BE2C (cell line): ENCODE data around the gene AMDHD2.
"Not testable (repeated sequence)": the region's sequence is repeated elsewhere in the genome, so short reads cannot be mapped to it uniquely, and the experiment has no call there.

Experiments used
- DNase-seq: peaks from one replicate; pipeline ENCODE4 v3.0.0-alpha.2; 2020
- H3K27me3 ChIP-seq: fragments of 250-450 bp; sonication (Bioruptor Pico); 2 replicates; pipeline ENCODE4 v1.5.1; 2020; ENCODE audit warnings: mild to moderate bottlenecking
- H3K36me3 ChIP-seq: fragments of 250-450 bp; sonication (Bioruptor Pico); 2 replicates; pipeline ENCODE4 v1.5.1; 2020; ENCODE audit warnings: mild to moderate bottlenecking
- H3K4me1 ChIP-seq: fragments of 250-450 bp; sonication (Bioruptor Pico); 2 replicates; pipeline ENCODE4 v1.5.1; 2020
- H3K4me3 ChIP-seq: 2 replicates; pipeline ENCODE4 v1.5.1; 2011; ENCODE audit warnings: low read depth, low read length
- H3K9me3 ChIP-seq: fragments of 250-450 bp; sonication (Bioruptor Pico); 2 replicates; pipeline ENCODE4 v1.5.1; 2020
- TF ChIP-seq, protein P1 (sequence below): IDR thresholded peaks from 2 replicates; pipeline ENCODE4 v1.5.1; 2012; ENCODE audit warnings: mild to moderate bottlenecking, low read depth, low read length

The AMDHD2 gene

DNA sequence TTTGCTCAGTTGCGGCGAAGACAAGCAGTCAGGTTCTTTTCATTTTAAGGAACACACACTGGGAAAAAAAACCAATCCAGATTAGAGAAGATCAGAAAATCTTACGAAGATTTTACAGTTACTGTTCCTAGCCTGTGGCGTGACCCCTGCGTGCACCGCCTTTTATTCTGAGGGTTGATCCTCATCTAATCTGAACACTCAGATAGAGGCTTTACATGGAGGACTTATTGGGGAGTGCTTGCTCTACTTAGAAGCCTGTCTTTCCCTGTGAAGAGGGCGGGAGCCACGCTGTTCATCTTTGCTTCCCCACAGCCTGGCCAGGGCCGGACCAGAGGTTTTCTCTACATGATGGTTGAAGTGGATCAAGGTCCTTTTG, 43.8 kb upstream of the AMDHD2 start:
- no peak for DNase-seq
- TF ChIP-seq, protein P1, sequence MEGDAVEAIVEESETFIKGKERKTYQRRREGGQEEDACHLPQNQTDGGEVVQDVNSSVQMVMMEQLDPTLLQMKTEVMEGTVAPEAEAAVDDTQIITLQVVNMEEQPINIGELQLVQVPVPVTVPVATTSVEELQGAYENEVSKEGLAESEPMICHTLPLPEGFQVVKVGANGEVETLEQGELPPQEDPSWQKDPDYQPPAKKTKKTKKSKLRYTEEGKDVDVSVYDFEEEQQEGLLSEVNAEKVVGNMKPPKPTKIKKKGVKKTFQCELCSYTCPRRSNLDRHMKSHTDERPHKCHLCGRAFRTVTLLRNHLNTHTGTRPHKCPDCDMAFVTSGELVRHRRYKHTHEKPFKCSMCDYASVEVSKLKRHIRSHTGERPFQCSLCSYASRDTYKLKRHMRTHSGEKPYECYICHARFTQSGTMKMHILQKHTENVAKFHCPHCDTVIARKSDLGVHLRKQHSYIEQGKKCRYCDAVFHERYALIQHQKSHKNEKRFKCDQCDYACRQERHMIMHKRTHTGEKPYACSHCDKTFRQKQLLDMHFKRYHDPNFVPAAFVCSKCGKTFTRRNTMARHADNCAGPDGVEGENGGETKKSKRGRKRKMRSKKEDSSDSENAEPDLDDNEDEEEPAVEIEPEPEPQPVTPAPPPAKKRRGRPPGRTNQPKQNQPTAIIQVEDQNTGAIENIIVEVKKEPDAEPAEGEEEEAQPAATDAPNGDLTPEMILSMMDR, result no peak
- Histone ChIP-seq H3K4me1 (peaks cover 13% of the 10 kb centered on the region), H3K4me3 (peak overlapping the region; percentile 65), H3K9me3 (no peaks in the 10 kb centered on the region), H3K27me3 (no peaks in the 10 kb centered on the region), H3K36me3 (peaks cover 8% of the 10 kb centered on the region; the same call in 1 of the 2 replicates)

DNA sequence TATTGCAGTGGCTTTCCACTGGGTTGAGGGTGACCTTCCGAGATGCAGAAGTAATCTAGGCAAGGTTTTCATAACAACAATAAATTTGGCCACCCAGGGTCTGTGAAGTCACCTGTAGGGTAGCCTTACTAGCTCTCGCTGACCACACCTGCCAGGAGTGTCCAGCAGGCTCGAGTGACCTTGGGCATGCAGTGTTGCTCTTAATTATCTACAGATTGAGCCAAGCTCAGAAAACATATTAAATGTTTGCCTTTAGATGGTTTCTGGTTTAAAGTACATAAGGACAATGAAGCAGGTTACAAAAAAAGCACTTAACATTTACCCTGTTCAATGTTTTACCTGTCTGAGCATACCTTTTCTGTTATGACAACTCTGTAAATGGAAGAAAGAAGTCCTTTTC, 43.4 kb upstream of the AMDHD2 start:
- DNase-seq, result no peak
- peaks cover 8% of the 10 kb centered on the region; the same call in 1 of the 2 replicates for H3K36me3 ChIP-seq
- H3K9me3 ChIP-seq, result no peaks in the 10 kb centered on the region
- TF ChIP-seq, protein P1, result no peak
- no peak overlapping the region for H3K4me3 ChIP-seq
- H3K27me3 ChIP-seq, result no peaks in the 10 kb centered on the region
- peaks cover 16% of the 10 kb centered on the region for H3K4me1 ChIP-seq

DNA sequence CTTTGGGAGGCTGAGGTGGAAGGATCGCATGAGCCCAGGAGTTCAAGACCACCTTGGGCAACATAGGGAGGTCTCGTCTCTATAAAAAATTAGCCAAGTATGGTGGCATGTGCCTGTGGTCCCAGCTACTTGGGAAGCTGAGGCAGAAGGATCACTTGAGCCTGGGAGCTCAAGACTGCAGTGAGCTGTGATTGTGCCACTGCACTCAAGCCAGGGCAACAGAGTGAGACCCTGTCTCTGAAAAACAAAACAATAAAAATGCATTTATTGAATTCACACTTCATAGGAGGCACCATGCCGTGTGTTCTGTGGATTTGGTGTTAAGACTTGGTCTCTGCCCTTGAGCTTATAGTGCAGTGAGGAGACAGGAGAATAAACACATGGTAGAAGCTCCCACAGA, 42.8 kb upstream of the AMDHD2 start:
- Histone ChIP-seq H3K4me3 (no peak overlapping the region), H3K36me3 (peaks cover 8% of the 10 kb centered on the region; the same call in 1 of the 2 replicates), H3K27me3 (no peaks in the 10 kb centered on the region), H3K4me1 (peaks cover 17% of the 10 kb centered on the region), H3K9me3 (no peaks in the 10 kb centered on the region)
- TF ChIP-seq, protein P1, result no peak
- no peak for DNase-seq

DNA sequence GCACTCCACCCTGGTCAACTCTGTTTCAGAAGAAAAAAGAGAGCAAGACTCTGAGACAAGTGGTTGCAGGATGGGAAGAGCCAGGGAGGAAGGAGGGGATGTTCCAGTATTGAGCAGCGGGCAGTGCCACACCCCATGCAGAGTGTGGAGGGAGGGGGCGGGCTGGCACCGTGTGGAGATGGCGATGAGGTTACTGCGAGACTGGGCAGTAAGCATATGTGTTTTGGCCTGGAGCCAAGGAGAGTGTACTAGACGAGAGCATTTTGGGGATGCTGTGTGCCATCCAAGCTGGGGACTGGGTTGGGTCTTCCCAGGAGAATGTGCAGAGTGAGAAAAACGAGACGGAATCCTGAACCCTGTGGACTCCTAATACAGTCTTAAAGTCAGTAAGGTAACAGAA, 41.9 kb upstream of the AMDHD2 start:
- no peak for DNase-seq
- Histone ChIP-seq H3K4me3 (no peak overlapping the region), H3K27me3 (no peaks in the 10 kb centered on the region), H3K36me3 (peaks cover 8% of the 10 kb centered on the region; the same call in 1 of the 2 replicates), H3K9me3 (no peaks in the 10 kb centered on the region), H3K4me1 (peaks cover 22% of the 10 kb centered on the region)
- TF ChIP-seq, protein P1, result no peak

DNA sequence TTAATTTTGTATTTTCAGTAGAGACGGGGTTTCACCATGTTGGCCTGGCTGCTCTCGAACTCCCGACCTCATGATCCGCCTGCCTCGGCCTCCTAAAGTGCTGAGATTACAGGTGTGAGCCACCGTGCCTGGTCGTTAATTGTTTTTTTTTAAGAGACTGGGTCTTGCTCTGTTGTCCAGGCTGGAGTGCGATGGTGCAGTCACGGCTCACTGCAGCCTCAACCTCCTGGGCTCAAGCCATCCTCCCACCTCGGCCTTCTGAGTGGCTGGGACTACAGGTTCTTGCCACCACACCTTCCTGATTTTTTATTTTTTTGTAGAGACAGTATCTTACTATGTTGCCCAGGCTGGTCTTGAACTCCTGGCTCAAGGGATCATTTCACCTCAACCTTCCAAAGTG, 40.2 kb upstream of the AMDHD2 start:
- not testable (repeated sequence) for H3K9me3 ChIP-seq, H3K4me3 ChIP-seq, H3K36me3 ChIP-seq, H3K27me3 ChIP-seq, DNase-seq
- H3K4me1 ChIP-seq, result peaks cover 26% of the 10 kb centered on the region

DNA sequence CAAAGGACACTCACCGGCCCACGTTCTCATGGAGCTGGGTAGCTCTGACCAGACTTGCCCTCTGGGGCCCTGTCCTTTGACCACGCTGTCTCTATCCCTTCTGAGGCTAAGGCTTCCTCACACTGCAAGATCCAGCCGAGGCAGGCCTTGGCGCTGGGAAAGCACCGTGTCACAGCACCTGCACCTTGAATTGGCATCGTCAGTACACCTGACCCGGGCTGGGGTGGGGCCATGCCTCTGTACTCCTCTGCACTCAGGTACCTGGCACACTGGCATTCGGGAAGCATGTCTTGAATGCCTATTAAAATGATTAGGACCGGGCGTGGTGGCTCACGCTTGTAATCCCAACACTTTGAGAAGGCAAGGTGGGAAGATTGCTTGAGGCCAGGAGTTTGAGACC, 39.2 kb upstream of the AMDHD2 start:
- H3K9me3 ChIP-seq, result no peaks in the 10 kb centered on the region
- no peaks in the 10 kb centered on the region for H3K27me3 ChIP-seq
- H3K4me1 ChIP-seq, result peaks cover 26% of the 10 kb centered on the region
- peaks cover 8% of the 10 kb centered on the region for H3K36me3 ChIP-seq
- DNase-seq, result no peak
- TF ChIP-seq, protein P1, result no peak
- H3K4me3 ChIP-seq, result no peak overlapping the region

DNA sequence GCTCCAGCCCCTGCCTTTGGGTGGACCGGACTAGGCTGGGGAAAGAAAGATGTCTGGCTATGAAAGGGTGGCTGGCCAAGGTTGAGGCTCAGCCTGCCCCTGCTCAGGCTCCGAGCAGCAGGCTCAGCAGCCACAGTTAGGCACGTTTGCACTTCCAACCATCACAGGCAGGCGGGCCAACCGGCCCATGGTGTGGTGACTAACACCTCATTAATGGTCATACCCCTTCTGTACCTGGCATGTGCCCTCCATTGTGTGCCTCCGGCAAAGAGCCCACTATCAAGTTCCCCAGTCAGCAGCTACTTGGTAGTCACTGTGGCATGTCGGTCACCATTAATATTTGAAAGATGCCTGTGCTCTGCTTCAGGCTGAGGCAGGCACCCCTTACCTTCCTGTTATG, 38.5 kb upstream of the AMDHD2 start:
- H3K4me3 ChIP-seq, result no peak overlapping the region
- TF ChIP-seq, protein P1, result no peak
- no peak for DNase-seq
- peaks cover 8% of the 10 kb centered on the region for H3K36me3 ChIP-seq
- H3K4me1 ChIP-seq, result peaks cover 23% of the 10 kb centered on the region
- H3K27me3 ChIP-seq, result no peaks in the 10 kb centered on the region
- no peaks in the 10 kb centered on the region for H3K9me3 ChIP-seq
